GM21367 (cell line): ENCODE measurements around the gene TSHZ2.
"Not testable (repeated sequence)": the region's sequence is repeated elsewhere in the genome, so short reads cannot be mapped to it uniquely, and the experiment has no call there.

Experiments
- ATAC-seq: cut with Tn5 transposase; IDR thresholded peaks from one replicate; pipeline ENCODE4 v1.9.1; 2021; ENCODE audit not compliant: unreplicated experiment

Gene TSHZ2

DNA sequence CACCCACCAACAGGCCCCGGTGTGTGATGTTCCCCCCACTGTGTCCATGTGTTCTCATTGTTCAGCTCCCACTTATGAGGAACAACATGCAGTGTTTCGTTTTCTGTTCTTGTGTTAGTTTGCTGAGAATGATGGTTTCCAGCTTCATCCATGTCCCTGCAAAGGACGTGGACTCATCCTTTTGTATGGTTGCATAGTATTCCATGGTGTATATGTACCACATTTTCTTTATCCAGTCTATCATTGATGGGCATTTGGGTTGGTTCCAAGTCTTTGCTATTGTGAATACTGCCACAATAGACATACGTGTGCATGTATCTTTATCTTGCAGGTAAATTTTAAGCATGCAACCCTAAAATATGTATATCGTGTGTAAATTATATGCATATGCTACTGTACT, 52.5 kb downstream of the TSHZ2 start:
- not testable (repeated sequence) for ATAC-seq

DNA sequence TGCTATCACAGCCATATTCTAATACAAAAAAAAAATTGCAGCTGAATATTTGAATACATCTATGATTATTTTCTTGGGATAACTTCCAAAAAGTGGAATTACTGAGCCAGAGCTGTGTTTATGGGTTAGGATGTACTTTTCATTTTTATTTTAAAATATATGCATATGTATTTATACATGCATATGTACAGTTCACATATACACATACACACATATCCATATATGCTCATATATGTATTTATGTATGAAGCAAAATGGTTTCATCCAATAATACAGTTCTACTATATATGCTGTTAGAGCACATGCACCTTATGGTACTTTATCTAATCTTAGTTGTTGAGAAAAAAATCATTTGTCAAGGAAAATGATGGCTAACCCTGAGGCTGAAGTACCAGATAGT, 54.9 kb downstream of the TSHZ2 start:
- ATAC-seq: no peak

DNA sequence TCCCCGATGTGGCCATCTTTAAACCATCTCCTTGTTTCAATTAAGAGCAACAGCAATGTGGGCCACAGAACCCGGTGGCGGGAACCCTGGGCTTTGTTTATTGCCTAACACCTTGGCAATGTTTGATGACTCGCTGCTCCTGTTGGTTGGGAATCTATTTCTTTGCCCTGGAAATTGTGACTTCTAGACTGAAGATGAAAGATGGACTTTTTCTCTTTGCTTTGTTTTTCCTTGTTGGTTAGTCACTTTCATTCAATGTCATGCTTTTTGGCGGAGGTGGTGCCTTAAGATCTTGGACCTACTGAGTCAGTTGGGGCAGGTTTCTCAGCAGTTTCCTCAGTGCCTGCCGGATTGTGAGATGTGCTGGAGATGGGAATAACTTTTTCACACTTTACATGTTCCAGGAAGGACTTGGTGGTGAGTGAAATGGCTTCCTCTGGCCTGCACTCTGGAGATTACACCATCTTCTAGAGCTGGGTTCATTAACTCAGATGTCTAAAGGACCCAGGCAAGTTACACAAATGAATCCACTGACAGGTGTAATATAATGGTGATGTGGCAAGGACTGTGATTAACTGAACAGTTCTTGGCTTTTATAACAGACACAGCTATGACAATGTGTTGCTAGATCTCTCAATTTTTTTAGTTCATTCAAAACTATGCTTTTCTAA, 56.3 kb downstream of the TSHZ2 start:
- no peak for ATAC-seq

DNA sequence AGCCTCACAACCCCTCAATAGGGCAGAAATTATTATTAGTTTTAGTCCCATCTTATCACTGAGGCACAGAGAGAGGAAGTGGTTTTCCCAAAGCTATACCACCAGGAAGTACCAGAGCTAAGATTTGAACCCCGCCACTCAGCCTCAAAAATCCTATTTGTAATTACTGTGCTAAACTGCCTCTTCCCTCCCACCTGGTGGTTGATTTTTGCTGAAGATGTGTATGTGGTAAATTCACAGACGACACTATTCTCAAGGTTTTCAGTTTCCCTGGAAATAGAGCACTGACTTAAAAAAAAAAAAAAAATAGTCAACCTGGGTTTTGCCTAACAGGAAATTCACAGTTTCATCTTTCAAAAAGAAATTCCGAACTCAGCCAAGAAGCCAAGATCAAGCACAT, 57.9 kb downstream of the TSHZ2 start:
- no peak for ATAC-seq

DNA sequence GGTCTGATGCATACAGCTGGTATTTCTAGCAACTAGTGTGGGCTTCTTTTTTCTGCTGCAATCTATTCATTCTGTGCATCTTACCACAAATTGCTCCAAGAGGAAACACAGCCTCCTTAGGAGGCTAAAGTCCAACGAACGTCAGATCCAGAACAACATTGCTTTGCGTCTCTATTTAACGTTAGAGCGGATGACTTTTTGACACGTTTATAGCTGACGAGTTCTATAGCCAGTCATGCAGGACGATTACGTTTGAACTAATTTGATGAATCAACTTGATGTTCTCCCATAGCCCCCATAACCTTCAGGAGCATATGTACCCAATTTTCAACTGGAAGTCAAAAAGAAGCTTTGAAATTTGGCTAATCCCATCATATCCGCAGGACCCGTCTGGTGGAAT, 59.9 kb downstream of the TSHZ2 start:
- ATAC-seq: no peak

DNA sequence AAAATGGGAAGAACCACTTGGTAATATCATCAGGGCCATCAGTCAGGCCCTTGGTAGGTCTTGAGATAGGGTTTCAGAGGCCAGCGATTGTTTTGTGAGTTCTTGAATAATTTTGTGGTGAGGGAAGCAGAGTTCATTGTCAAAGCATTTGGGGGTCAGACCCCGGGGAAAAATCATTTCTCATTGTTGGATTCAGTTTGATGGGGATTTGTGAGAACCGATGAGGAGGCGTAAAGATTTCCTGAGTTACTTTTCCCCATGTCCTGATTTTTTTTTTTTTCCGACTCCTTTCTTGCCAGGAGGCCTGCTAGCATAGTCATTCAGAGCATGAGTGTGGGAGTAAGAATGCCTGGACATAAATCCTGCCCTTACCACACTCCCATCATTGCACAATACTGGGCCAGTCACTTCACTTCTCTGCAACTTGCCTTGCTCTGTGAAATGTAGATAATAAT, 60.3 kb downstream of the TSHZ2 start:
- ATAC-seq: no peak

DNA sequence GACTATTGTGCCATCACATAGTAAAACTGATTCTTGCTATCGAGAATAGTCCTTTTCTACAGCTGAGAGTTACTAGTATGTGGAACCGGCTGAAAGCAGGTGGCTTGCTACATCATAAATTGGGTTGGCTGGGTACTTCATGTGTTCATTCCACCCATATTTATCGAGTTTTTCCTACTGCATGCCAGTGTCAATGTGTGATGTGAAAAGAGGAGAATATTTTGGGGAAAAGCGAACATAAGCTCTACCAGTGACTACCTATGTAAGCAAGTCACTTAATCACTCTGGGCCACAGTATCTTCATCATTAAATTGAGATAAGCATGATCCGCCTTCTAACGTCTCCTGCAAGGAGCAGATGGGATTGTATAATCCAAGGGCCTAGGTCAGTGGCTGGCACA, 61.0 kb downstream of the TSHZ2 start:
- no peak for ATAC-seq

GRCh38 chr20:53034899-53035298, 62.7 kb downstream of the TSHZ2 start:
- ATAC-seq: no peak

- ATAC-seq: no peak
Measured at GRCh38 chr20:53036992-53037391, 64.8 kb downstream of the TSHZ2 start.

- no peak for ATAC-seq
Measured at GRCh38 chr20:53037621-53038020, 65.5 kb downstream of the TSHZ2 start.

GRCh38 chr20:53038299-53038698, 66.1 kb downstream of the TSHZ2 start:
- ATAC-seq: no peak

- no peak for ATAC-seq
Measured at GRCh38 chr20:53040693-53041589, 68.8 kb downstream of the TSHZ2 start.

GRCh38 chr20:53042521-53042920, 70.4 kb downstream of the TSHZ2 start:
- no peak for ATAC-seq

- no peak for ATAC-seq
Measured at GRCh38 chr20:53044296-53044695, 72.1 kb downstream of the TSHZ2 start.

DNA sequence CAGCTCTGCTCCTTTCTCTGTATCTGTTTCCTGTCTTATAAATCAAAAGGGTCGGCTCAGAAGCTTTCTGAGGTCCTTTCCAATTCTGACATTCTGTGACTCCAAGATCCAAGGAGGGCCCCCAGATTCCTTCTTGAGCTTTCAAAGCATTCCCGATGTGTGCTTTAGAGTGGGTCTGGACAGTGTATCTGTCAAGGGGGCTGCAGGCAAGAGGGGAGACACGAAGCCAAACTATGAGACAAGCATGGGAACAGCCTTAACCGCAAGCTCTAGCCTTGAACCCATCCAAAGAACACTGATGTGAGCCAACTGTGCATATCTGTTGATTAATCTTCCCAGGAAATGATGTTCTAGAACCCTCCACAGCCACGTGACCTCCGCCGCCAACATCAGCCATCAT, 73.8 kb downstream of the TSHZ2 start:
- ATAC-seq: no peak

DNA sequence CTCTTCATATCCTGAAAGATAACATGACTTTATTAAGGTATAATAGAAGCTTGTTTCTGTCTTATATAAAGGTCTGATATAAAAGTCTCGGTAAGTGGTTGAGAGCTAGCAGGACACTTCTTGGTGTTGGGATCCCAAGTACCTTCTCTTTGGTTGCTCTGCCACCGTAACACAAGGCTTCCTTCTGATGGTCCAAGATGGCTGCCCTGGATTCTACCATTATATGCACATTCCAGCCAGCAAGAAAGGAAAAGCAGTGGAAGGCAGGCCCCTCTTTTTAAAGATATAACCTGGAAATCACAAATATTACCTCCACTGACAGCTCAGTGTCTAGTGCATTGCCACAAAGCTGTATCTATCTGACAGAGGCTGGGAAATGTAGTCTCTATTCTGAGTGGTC, 75.0 kb downstream of the TSHZ2 start:
- ATAC-seq: no peak

DNA sequence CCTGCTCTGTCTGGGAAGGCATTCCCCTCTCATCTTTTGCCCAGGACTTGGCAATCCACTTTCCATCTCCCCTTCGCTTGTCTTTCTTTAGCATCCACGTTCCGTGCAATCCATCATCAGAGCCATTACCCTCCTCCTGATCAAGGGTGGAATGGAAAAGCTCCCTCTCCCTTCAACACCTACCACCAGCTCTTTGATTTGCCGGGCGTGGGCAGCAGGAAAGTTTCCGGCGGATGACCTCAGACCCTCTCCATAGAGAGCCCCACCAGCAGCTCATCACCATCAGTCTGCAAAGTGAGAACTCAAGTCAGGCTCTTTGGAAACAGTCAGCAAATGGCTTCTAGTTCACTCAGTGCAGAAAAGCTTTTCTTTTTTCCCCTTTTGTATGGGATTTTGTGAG, 76.2 kb downstream of the TSHZ2 start:
- no peak for ATAC-seq

DNA sequence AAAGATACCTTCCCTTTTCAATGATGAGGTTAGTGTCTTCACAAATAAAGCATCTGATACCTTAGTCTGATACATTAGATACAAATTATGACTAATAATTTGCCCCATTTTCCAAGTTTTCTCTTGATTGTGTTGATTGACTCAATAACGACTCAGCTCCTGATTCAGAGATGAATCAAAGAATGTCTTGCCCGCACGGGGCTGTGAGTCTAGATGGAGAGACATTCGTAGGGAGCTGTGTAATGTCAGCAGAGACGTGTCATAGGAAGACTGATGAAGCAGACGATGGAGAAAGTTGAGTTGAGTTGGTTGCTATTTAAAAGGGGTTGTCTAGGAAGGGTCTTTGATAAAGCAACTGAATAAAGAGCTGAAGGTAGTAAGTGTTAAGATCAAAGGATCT, 78.2 kb downstream of the TSHZ2 start:
- no peak for ATAC-seq

- ATAC-seq: no peak
Measured at GRCh38 chr20:53052380-53052779, 80.2 kb downstream of the TSHZ2 start.

DNA sequence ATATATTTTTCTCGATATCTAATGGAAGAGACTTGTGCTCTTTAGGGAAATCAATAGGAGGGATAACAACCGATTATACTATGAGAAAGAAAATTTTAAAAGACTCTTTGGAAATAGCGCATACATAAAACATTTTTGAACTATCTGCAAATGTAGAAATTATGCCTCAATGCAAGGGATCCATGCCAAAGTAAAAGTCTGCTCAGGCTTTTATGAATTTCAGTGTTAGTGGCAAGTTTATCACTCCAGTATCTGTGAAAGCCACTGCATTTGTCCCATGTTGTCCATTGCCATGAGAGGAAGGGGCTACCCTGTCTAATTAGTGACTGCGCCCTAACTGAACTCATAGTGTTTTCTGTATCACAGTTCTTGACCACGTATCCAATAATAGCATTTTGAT, 81.4 kb downstream of the TSHZ2 start:
- ATAC-seq: no peak

DNA sequence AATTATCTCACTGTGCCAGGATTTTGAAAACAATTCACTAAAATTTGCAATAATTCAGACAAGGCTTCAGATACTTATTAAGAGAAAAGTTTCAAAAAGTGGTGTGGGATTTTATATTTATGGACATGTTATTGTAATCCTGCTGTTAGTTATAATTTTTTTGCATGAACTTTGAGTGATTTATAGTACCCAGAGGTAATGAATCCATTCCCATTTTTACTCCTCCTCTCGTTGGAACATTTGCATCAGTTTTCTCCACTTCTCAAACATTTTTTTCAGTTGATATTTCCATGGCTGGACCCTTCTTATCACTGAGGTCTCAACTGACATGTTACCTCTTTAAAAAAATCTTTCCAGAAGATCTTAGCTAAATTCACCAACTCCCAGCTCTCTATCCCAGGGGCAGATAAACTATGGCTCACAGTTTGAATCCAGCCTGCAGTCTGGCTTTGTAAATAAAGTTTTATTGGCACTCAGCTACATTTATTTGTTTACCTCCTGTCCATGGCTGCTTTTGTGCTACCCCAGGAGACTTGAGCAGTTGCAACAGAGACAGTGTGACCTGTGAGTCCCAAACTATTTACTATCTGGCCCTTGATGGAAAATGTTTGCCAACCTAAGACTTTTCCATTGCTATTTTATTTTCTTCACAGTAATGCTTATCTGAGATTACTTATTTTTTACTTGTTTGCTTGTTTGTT, 83.4 kb downstream of the TSHZ2 start:
- no peak for ATAC-seq

GRCh38 chr20:53057579-53057978, 85.4 kb downstream of the TSHZ2 start:
- no peak for ATAC-seq
